GM12874 (cell line): ENCODE measurements around the gene ARHGAP9.

ENCODE experiments used
- CTCF ChIP-seq: IDR thresholded peaks from 2 replicates; pipeline ENCODE4 v1.5.1; 2011; ENCODE audit warnings: low read depth, mild to moderate bottlenecking, control low read depth, low read length, moderate library complexity; ENCODE audit not compliant: insufficient read depth

The ARHGAP9 gene

GRCh38 chr12:57465747-57466505, 13.7 kb downstream of the ARHGAP9 start:
- no peak for TF ChIP-seq CTCF

- no peak for TF ChIP-seq CTCF
Observed at GRCh38 chr12:57465030-57465746, 14.5 kb downstream of the ARHGAP9 start.

GRCh38 chr12:57464569-57464968, 15.1 kb downstream of the ARHGAP9 start:
- TF ChIP-seq CTCF: no peak

- no peak for TF ChIP-seq CTCF
Observed at GRCh38 chr12:57462912-57463253, 16.8 kb downstream of the ARHGAP9 start.

- peak; percentile 94 for TF ChIP-seq CTCF
Observed at GRCh38 chr12:57462251-57462911, 17.3 kb downstream of the ARHGAP9 start.

- TF ChIP-seq CTCF: no peak
Observed at GRCh38 chr12:57461917-57462250, 17.8 kb downstream of the ARHGAP9 start.

- TF ChIP-seq CTCF: no peak
Observed at GRCh38 chr12:57461276-57461916, 18.3 kb downstream of the ARHGAP9 start.
